Anterior cingulate cortex (tissue), 58 donors: Measurements from ENCODE around the gene BOLA2B.
"Not testable (repeated sequence)": the region's sequence is repeated elsewhere in the genome, so short reads cannot be mapped to it uniquely, and the experiment has no call there.

Experiments
- DNase-seq, 58 donors: peaks; one replicate each; lab custom pipeline; 2025; lab: John Stamatoyannopoulos, UW

Gene BOLA2B

GRCh38 chr16:30193615-30194014 is at the start of gene BOLA2B, which contains the start of gene SLX1A:
Gene BOLA2B, minus strand, starts transcription at chr16:30193666. Its CDS starts 71 bp downstream, at chr16:30193595.
Gene SLX1A, plus strand, starts transcription at chr16:30193875. Its CDS starts 210 bp downstream, at chr16:30194085.
- not testable (repeated sequence) for DNase-seq

GRCh38 chr16:30217082-30217481 is 23.6 kb upstream of the BOLA2B start:
- DNase-seq: not testable (repeated sequence)

GRCh38 chr16:30211414-30211813 is 17.9 kb upstream of the BOLA2B start:
- DNase-seq: not testable (repeated sequence)

- not testable (repeated sequence) for DNase-seq
Observed at GRCh38 chr16:30209032-30209431, 15.6 kb upstream of the BOLA2B start.

- DNase-seq: not testable (repeated sequence)
Observed at GRCh38 chr16:30207063-30207704, 13.7 kb upstream of the BOLA2B start.

GRCh38 chr16:30206252-30206651 is 12.8 kb upstream of the BOLA2B start:
- DNase-seq: not testable (repeated sequence)

- DNase-seq: not testable (repeated sequence)
Observed at GRCh38 chr16:30205541-30206236, 12.2 kb upstream of the BOLA2B start.

- DNase-seq: not testable (repeated sequence)
Observed at GRCh38 chr16:30199608-30200343, 6.3 kb upstream of the BOLA2B start.

GRCh38 chr16:30199049-30199448 is 5.6 kb upstream of the BOLA2B start, which contains the start of gene SULT1A3:
Gene SULT1A3, plus strand, starts transcription at chr16:30199255. Its CDS starts 1,474 bp downstream, at chr16:30200729.
- DNase-seq: not testable (repeated sequence)

- DNase-seq: not testable (repeated sequence)
Observed at GRCh38 chr16:30197001-30197400, 3.5 kb upstream of the BOLA2B start.

- not testable (repeated sequence) for DNase-seq
Observed at GRCh38 chr16:30194172-30194925, 883 bp upstream of the BOLA2B start.

- DNase-seq: not testable (repeated sequence)
Observed at GRCh38 chr16:30193098-30193497, 368 bp downstream of the BOLA2B start.

GRCh38 chr16:30191158-30191557 is 2.3 kb downstream of the BOLA2B start:
- not testable (repeated sequence) for DNase-seq

- no peak for DNase-seq
Observed at GRCh38 chr16:30187971-30188561, 5.4 kb downstream of the BOLA2B start.

GRCh38 chr16:30187556-30187865 is 6.0 kb downstream of the BOLA2B start:
- DNase-seq: no peak

- peak in 14 of 58 donors; percentile 2 to 60 (median 24) for DNase-seq
Observed at GRCh38 chr16:30186782-30187555, 6.5 kb downstream of the BOLA2B start.

GRCh38 chr16:30186444-30186781 is 7.1 kb downstream of the BOLA2B start:
- DNase-seq: no peak

GRCh38 chr16:30185683-30186421 is 7.6 kb downstream of the BOLA2B start:
- DNase-seq: peak in 26 of 58 donors; percentile 9 to 55 (median 30)
